Stimulated activated CD4-positive, alpha-beta T cell treated with anti-CD3 and anti-CD28 coated beads, Interleukin-1b, Interleukin-23, amount 100 ng/mL, for 4 hours (primary cell): ENCODE data around the gene EFHC2.

Source experiments
- DNase-seq, 2 donors: peaks; one replicate each; pipeline ENCODE4 v3.0.0-alpha.2; 2020; ENCODE audit warnings: low read depth in 2 of 2

Gene EFHC2, protein sequence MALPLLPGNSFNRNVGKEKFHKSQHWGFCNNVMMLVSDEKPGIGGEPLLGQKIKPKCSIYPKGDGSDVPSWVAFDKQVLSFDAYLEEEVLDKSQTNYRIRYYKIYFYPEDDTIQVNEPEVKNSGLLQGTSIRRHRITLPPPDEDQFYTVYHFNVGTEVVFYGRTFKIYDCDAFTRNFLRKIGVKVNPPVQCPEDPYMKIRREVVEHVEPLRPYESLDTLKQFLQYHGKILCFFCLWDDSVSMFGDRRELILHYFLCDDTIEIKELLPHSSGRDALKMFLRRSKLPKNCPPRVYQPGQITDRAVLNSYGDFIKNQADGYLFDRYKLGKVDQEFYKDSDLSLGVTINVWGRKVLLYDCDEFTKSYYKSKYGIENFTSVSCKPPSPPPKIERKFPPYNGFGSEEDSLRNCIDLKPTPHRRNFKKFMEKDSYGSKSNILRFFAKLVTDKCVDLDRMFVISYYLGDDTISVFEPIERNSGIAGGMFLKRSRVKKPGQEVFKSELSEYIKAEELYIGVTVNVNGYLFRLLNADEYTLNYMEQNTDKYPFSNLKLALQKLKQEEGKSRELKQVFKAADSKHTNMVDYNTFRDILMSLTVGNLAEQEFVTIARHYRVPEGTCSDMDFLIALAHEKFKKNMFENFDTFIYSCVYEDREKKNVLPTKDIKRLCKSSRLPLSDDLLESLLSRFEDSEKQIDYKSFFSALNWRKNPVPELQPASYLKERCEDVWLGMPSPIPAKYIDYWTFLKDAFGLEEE

DNA sequence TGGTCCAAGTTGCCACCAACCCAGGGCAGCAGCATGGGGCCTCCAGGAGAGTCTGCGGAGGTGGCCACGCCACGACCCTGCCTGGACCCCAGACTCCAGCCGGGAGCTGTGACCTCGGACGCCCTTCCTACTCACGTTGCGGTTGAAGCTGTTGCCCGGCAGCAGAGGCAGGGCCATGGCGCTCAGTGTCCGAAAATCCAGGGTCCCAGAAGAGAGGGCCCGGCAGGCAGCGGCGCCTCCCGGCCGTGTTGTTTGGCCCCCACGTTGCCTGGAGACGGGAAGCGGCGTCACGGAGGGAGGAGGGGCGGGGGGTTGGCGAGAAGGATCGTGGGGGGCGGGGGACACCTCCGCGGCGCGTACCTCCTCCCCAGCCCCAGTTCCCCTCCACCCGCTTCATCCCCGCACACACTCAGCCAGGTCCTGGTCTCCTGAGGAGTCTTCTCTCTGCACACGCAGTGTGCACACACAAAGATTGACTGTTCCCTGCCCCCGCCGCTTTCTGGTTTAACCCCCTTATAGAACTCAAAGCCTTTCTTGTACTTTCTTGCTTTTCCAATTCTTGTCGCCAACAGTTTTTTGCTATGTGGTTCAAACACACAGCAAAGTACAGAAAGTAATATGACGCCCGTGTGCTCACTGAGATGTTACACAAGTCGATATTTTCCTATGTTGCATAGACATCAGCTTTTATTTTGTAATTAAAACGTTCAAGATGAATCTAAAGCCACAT is at the start of gene EFHC2:
Gene EFHC2, minus strand, starts transcription at position 261 of the 730 bp plus-strand sequence. Its CDS starts 84 bp downstream, at position 177.
- peak in 1 of 2 donors; percentile 16 for DNase-seq

DNA sequence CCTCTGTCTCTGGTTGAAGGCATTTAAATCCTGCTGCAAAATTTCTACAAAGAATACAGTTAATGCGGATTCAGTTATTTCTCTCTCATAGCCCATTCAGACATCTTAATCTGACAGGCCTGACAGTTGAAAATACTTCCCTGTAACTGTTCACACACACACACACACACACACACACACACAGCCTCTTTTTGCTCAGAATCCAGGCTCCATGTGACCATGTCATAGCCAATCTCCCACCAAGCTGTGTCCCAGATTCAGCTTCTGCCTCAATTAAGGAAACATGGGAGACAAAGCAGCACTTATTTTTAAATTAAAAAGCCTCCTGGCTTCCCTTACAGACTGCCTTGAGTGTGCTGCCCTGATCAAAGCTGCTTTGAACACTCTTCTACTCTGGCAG is 49.3 kb upstream of the EFHC2 start:
- no peak for DNase-seq

DNA sequence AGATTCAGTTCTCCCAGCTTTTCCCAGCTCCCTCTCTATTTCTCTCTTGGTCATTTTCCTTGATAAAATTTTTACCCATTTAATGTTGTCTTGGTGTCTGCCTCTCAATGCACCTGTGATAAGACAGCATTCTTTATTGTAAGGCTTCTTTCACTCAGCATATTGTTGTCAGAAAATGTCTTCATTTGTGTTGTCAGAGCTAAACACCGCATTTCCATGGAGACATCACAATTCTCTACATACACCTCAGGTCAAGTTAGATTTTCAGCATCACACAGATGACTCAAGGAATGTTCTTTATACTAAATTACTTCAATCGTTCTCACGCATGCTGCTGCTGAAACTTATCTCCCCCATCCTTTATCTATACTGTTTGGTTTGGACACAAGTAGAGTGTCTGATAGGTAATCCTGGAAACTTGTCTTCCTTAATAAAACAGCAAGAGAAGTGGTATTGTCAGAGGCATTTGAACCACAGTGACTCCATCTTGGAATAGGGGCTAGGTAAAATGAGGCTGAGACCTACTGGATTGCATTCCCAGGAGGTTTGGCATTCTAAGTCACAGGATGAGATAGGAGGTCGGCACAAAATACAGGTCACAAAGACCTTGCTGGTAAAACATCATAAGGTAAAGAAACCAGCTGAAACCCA is 41.3 kb upstream of the EFHC2 start:
- no peak for DNase-seq

DNA sequence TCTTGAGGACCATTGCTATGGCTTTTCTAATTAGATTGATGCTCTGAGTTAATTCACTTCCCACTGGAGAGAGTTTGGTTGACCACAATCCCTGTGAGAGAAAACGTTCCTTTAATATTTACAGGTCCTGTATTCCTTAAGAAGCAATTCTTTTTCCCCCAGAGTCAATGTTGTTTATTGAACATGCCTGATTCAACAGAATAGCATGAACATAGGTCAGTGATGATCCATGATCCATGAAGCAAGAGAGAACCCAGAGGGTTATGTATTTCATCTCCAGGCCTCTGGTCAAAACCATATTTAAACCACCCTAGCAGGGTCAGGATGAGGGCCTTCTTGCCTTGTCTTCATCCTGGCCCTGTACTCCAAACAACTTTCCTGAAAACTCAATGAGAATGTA is 39.4 kb upstream of the EFHC2 start:
- no peak for DNase-seq

DNA sequence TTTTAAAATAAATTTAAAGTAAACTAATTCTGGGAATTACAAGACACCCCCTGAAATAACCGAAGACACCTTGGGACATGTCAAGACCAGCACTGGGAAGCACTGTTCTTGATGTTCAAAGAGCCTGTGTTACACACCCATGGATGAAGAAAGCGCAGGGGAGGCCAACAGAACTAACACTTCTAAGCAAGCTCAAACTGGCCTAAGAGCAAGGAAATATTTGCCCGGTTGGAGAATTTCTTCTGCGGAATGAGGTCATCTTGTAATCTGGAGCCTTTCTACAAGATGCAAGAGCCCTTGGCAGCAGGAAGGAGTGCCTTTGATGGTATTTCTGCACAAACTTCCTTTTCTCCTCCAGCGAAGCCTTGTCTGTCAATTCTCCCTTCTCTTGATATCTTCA is 9.3 kb upstream of the EFHC2 start:
- no peak for DNase-seq

DNA sequence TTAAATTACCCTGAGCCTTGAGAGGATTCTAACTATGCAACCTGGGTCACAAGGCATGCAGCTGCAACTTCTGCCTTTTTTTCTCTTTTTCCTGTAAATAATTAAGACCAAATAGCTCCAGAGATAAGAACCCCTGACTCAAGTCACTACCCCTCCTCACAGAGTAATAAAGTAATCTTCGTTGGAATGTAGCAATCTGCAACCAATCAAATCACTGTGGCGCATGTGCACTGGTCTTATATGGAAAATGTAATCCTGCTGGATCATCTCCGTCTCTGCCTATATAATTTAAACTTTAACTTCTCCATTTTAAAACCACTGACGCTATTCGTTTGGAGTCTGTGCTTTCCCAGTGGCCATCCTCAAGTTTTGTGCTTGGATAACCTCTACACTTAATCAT is 6.1 kb upstream of the EFHC2 start:
- DNase-seq, result no peak

DNA sequence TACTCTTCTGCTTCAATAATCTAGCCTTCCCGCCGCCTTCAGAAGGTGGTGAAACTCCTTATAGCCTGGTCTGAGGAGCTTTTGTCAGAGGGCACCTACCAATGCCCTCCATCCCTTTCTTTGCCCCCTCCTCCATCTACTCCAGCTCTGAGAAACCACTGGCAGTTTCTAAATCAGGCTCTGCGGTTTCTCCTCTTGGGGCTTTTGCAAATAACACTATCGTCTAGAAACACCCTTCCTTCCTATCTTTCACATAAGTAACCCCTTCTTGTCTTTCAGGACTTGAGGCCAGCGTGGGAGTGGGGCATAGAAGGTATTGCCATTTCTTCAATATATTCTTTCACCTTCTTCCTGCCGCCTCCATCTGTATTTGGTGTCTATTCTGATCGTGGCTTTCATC is 1.2 kb upstream of the EFHC2 start:
- DNase-seq, result no peak

DNA sequence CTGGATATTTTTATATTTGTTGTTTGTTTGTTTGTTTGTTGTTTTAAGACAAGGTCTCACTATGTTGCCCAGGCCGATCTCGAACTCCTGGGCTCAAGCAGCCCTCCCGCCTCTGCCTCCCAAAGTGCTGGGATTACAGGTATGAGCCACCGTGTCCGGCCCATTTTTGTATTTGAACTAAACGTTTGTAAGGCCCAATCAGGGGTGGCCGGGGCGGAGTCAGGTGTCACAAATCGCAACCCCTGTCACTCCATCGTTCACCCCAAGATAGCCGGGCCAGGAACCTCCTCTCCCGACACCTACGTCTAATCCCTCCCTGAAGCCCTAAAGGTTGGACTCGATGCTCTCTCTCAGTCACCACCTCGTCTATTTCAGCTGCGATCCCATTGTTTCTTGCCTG is 722 bp upstream of the EFHC2 start:
- peak; percentile 18 to 28 for DNase-seq

DNA sequence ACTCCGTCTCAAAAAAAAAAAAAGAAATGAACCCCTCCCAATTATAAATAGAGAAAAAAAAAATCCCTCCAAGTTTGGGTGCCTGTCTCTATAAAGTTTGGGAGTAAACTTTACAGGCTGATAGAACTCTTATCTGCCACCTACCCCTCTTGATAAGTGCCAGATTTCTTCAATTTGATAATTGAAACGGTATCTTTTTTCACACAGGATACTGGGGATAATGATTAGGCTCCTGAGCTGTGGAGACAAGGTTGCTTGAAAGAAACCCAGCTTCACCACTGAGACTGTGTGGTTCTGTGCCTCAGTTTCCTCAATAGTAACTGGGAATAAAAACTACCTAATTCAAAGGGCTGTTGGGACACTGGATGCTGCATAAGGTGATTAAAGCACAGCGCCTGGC is 606 bp downstream of the EFHC2 start:
- no peak for DNase-seq

DNA sequence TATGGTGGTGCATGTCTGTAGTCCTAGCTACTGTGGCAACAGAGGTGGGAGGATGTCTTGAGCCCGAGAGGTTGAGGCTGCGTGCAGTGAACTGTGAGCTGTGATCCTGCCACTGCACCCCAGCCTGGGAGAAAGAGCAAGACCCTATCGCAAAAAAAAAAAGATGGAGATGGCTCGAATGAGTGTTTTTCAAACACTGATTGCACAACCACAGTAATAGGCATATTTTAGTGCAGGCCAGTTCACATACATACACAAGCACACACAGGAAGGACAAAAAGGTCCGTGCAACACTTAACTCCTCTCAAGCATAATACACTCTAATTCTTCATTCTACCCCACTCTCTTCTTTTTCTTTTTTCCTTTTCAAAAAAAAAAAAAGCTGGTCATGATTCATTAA is 5.1 kb downstream of the EFHC2 start:
- no peak for DNase-seq

DNA sequence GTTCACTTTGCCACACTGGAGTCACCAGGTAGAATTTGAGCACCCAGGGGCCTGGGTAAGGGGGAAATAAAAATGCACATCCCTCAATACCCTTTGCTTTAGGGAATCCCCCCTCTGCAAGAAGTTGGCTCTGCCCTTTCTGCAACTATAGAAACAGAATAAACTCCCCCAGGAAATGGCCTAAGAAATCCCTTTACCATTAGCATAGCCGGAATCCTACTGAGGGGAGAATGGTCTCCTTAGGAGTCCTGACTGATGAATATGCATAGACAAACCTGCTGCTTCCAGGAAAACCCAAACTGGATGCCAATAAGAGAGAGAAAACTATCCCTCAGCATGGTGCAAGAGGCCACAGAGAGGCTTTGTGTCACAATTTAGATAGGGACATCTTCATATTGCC is 11.0 kb downstream of the EFHC2 start:
- DNase-seq, result no peak

DNA sequence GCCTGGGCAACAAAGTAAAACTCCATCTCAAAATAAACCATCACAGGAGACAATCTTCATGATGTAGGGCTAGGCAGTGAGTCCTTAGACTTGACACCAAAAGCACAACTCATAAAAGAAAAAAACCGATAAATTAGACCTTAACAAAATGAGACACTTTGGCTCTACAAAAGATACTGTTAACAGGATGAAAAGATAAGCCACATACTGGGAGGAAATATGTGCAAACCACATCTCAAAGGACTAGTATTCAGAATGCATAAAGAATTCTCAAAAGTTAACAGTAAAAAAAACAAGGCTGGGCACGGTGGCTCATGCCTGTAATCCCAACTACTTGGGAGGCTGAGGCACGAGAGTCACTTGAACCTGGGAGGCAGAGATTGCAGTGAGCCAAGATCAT is 13.2 kb downstream of the EFHC2 start:
- DNase-seq, result no peak

DNA sequence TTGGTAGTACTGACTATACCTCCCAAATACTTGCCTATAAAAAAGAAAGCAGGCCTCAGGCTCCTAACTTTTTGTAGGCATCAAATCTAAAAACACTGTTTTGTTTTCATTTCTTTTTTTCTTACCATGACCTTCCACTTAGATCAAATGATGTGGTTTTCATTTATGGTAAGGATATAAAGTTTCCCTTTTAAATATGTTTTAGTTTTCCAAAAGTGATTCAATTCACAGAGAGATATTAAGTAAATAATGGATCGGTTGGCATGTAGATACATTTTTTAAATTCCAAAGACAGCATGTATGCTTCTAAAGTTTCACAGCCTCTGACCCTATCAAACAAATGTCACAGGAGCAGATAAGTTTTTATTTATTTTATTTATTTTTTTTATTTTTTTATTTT is 23.9 kb downstream of the EFHC2 start:
- no peak for DNase-seq

DNA sequence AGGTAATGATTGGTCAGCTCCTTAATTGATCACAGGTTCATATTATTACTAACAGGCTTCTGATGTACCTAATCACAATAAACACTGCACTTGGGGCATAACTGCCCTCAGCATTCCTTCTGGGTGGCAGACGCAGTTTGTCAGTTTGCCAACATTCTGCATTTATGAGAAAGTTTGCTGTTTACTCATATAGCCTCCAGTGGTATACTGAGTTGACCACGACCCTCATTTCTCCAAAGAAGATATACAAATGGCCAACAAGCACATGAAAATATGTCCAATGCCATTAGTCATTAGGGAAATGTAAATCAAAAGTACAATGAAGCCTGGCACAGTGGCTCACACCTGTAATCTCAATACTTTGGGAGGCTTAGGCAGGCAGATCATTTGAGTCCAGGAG is 26.3 kb downstream of the EFHC2 start:
- DNase-seq, result no peak

DNA sequence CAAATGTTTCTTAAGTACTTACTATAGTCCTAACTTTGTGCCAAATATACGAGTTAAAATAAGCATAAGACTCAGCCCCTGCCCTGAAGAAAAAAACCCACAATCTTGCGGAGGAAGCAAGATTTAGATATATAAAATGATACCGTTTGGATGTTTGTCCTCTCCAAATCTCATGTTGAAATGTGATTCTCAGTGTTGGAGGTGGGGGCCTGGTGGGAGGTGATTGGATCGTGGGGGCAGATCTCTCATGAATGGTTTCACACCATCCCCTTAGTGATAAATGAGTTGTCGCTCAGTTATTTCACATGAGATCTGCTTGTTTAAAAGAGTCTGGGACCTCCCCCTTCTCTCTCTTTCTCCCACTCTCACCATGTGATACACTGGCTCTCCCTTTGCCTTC is 28.7 kb downstream of the EFHC2 start:
- no peak for DNase-seq

DNA sequence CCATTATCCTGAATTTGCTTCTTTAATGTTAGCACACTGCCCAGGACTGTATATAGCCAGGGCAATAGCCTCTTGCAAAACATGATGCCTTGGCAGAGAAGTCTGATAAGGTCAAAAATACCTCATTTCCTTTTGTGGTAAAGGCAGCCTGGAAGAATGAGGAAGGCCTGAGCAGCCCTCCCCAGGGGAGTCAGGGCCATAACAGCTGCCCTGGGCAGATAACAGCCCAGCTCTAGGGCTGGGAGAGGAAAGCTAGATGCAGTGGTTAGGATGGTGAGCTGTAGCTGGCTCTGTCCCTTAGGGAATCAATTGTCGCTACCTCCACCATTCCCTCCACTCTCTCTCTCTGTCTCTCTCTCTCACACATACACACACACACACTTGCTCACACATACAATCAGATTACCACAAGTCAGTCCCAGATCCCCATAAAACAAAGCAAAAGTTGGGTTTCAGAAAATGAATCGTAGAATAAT is 29.2 kb downstream of the EFHC2 start:
- DNase-seq, result no peak

DNA sequence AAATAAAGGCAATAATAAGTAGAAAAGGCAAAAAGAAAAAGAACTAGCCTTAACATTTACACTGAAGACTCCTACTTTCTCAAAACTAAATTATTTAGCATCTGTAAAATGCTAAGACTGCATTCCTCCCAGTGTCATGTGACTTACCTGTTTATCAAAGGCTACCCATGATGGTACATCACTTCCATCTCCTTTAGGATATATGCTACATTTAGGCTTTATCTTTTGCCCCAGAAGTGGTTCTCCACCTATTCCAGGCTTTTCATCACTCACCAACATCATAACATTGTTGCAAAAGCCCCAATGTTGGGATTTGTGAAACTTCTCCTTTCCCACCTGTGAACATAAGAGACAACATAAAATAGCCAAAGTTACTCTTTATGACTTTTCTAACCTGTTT is 31.1 kb downstream of the EFHC2 start:
- DNase-seq, result no peak

DNA sequence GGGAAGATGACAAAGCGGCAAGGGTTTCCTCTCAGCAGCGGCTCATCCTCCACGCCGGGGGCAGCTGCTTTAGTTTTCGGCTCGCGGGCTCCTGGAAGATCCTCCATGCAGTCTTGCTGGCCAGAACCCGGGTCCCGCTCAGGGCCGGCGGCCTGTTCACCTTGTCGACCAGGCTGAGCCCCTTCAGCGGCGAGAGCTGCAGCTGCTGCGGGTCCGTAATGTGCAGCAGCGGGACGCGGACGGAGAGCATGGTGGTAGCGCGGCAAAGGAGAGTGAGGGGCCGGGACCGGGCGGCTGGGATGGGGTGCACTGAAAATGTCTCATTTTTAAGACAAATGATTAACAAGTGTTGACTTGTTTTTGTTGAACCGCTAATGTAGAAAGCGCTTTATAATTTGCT is 33.2 kb downstream of the EFHC2 start:
- no peak for DNase-seq

DNA sequence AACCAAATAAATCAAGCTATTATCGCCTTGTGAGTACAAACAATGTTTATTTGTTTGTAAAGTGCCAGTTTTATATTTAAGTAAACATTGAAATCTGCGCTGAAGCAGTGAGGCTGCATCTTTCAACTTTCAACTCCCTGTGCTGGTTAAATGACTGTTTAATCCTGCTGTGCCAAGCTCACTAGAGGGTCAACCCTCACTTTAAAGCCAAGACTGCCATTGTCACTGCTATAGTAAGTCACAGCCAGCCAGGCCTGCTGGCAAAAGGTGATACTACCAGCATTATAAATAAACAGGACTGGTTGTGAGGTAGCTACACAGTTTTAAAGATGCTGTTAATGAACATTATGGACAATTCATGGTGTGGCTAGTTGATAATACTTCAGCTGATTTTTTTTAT is 34.6 kb downstream of the EFHC2 start:
- no peak for DNase-seq

DNA sequence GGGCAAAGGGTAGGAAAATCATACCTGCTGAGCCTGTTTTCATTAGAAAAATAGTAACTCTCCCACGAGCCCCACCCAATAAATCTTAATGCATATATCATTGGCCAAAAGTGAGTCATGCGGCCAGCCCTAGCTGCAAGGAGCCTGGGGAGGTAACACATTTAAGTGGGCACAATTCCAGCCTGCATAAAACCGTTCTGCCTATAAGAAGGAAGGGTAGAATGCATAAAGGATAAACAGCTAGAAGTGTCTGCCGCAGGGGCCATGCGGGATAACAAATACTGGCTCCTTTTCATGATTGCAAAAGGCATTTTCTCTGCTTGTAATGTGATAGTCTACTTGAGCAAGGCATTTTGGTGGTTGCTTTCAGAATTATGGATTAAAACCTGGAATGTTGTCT is 37.1 kb downstream of the EFHC2 start:
- no peak for DNase-seq

DNA sequence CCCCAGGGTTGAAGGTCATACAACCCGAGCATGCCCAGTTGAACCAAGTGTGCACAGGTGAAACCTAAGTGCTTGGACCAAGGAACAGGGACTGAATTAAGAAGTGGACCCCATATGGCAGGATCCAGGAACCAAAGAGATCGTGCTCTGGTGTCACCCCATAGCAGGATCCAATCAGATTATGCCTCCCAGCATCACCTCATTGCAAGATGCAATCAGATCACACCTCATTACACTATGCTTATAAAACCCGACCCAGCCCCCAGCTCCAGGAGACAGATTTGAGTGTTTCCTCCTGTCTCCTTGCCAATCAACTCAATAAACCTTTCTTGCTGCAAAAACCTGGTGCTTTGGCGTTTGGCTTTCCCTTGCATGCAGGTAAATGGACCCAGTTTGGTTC is 37.6 kb downstream of the EFHC2 start:
- DNase-seq, result no peak

DNA sequence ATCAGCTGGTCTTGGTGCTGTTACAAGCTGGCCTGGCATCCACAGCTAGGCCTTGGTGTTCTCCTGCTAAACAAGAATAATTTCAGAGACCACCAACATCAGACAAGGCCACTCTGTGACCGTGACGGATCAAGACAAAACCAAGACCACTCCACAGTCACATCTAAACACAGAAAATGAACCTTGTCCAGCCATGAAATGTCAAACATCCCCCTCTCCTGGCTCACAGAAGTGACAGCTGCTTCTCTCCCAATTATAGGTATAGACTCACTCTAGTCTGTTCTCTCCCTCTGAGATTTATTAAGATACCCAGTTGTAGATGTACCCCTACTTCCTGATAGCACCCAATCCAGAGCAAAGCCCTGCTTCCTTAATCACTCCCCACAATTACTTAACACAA is 40.4 kb downstream of the EFHC2 start:
- DNase-seq, result no peak
